ENCODE measurements around the gene GNAO1. TPM values are rescaled to one million over a fixed set of nuclear protein-coding genes. Genes with fewer than 3 reads are reported as not detected.

Gene GNAO1
- total RNA-seq, 1 experiment from 2014 or later, result not detected

- Histone ChIP-seq H2AFZ (ENCODE audit: low read length) (no peak overlapping the region), H3K4me1 (ENCODE audit: insufficient read depth, low read length) (no peaks in the 10 kb centered on the region), H3K9me2 (replicated peaks; ENCODE audit: low read length) (no peaks in the 10 kb centered on the region), H3K36me3 (ENCODE audit: low read depth, low read length) (no peaks in the 10 kb centered on the region), H3K27me3 (ENCODE audit: low read length) (no peaks in the 10 kb centered on the region), H3K27ac (ENCODE audit: low read length) (no peak overlapping the region), H3K9me3 (ENCODE audit: low read length) (no peaks in the 10 kb centered on the region), H3K79me2 (ENCODE audit: low read length) (no peaks in the 10 kb centered on the region), H3F3A (ENCODE audit: low read length, unreplicated experiment) (no peaks in the 10 kb centered on the region), H4K20me1 (ENCODE audit: low read length) (no peaks in the 10 kb centered on the region), H3K9ac (ENCODE audit: low read length) (no peak overlapping the region), H3K4me2 (ENCODE audit: low read length) (no peak overlapping the region), H3K4me3 (ENCODE audit: low read length) (no peak overlapping the region)
- no TSS peak for BruUV-seq (replicated peaks)
- ChIA-PET POLR2A (ENCODE audit: unreplicated experiment) (no interaction called here), CTCF (no interaction called here)
- DNase-seq, result no peak
- TF ChIP-seq EZH2phosphoT487 (IDR thresholded peaks at IDR 0.05; ENCODE audit: borderline replicate concordance, low read length), result no peak
- no peak for TF ChIP-seq EZH2 (IDR thresholded peaks at IDR 0.05; ENCODE audit: low read length, unreplicated experiment)
- no peak for TF ChIP-seq CTCF (conservative IDR thresholded peaks at IDR 0.05; ENCODE audit: low read depth, low read length)
- ATAC-seq, result no peak
- intact Hi-C loops (cut with micrococcal nuclease), result no loop called here
Measured at GRCh38 chr16:56284521-56284920, 93.2 kb downstream of the GNAO1 start.

- Histone ChIP-seq H3K27ac (ENCODE audit: low read length) (no peak overlapping the region), H4K20me1 (ENCODE audit: low read length) (no peaks in the 10 kb centered on the region), H3K4me3 (ENCODE audit: low read length) (no peak overlapping the region), H3K27me3 (ENCODE audit: low read length) (0 out of 2 replicates have a peak, but pooled peaks cover 3% of the 10 kb centered on the region), H3K4me2 (ENCODE audit: low read length) (no peak overlapping the region), H3K36me3 (ENCODE audit: low read depth, low read length) (no peaks in the 10 kb centered on the region), H3K9ac (ENCODE audit: low read length) (no peak overlapping the region), H3K4me1 (ENCODE audit: insufficient read depth, low read length) (no peaks in the 10 kb centered on the region), H2AFZ (ENCODE audit: low read length) (no peak overlapping the region), H3K9me2 (replicated peaks; ENCODE audit: low read length) (no peaks in the 10 kb centered on the region), H3F3A (ENCODE audit: low read length, unreplicated experiment) (no peaks in the 10 kb centered on the region), H3K9me3 (ENCODE audit: low read length) (no peaks in the 10 kb centered on the region), H3K79me2 (ENCODE audit: low read length) (no peaks in the 10 kb centered on the region)
- POLR2A ChIA-PET (ENCODE audit: unreplicated experiment), result no interaction called here
- TF ChIP-seq CTCF (conservative IDR thresholded peaks at IDR 0.05; ENCODE audit: low read depth, low read length) (no peak), EZH2 (IDR thresholded peaks at IDR 0.05; ENCODE audit: low read length, unreplicated experiment) (no peak), EZH2phosphoT487 (IDR thresholded peaks at IDR 0.05; ENCODE audit: borderline replicate concordance, low read length) (no peak)
- intact Hi-C loops (cut with micrococcal nuclease), result no loop called here
- CTCF ChIA-PET, result no interaction called here
- ATAC-seq, result no peak
- no peak for DNase-seq
- BruUV-seq (replicated peaks), result no TSS peak
Measured at GRCh38 chr16:56286809-56287208, 95.5 kb downstream of the GNAO1 start.

GRCh38 chr16:56288019-56288418 is 96.7 kb downstream of the GNAO1 start:
- no peaks in the 10 kb centered on the region for H4K20me1 ChIP-seq (ENCODE audit: low read length)
- H3K79me2 ChIP-seq (ENCODE audit: low read length), result no peaks in the 10 kb centered on the region
- TF ChIP-seq CTCF (conservative IDR thresholded peaks at IDR 0.05; ENCODE audit: low read depth, low read length) (no peak), EZH2phosphoT487 (IDR thresholded peaks at IDR 0.05; ENCODE audit: borderline replicate concordance, low read length) (no peak), EZH2 (IDR thresholded peaks at IDR 0.05; ENCODE audit: low read length, unreplicated experiment) (no peak)
- no peak overlapping the region for H3K4me3 ChIP-seq (ENCODE audit: low read length)
- no peak overlapping the region for H3K4me2 ChIP-seq (ENCODE audit: low read length)
- intact Hi-C loops (cut with micrococcal nuclease), result no loop called here
- 0 out of 2 replicates have a peak, but pooled peaks cover 8% of the 10 kb centered on the region for H3K27me3 ChIP-seq (ENCODE audit: low read length)
- no peak overlapping the region for H3K9ac ChIP-seq (ENCODE audit: low read length)
- no peaks in the 10 kb centered on the region for H3F3A ChIP-seq (ENCODE audit: low read length, unreplicated experiment)
- H3K36me3 ChIP-seq (ENCODE audit: low read depth, low read length), result no peaks in the 10 kb centered on the region
- no peak for ATAC-seq
- H3K9me2 ChIP-seq (replicated peaks; ENCODE audit: low read length), result no peaks in the 10 kb centered on the region
- CTCF ChIA-PET, result no interaction called here
- BruUV-seq (replicated peaks), result no TSS peak
- no peak for DNase-seq
- H3K27ac ChIP-seq (ENCODE audit: low read length), result no peak overlapping the region
- no peaks in the 10 kb centered on the region for H3K4me1 ChIP-seq (ENCODE audit: insufficient read depth, low read length)
- no peaks in the 10 kb centered on the region for H3K9me3 ChIP-seq (ENCODE audit: low read length)
- no peak overlapping the region for H2AFZ ChIP-seq (ENCODE audit: low read length)
- POLR2A ChIA-PET (ENCODE audit: unreplicated experiment), result no interaction called here

All from PC-3 (cell line).